ENCODE measurements around the gene DMXL1.

- TF ChIP-seq, protein P1, sequence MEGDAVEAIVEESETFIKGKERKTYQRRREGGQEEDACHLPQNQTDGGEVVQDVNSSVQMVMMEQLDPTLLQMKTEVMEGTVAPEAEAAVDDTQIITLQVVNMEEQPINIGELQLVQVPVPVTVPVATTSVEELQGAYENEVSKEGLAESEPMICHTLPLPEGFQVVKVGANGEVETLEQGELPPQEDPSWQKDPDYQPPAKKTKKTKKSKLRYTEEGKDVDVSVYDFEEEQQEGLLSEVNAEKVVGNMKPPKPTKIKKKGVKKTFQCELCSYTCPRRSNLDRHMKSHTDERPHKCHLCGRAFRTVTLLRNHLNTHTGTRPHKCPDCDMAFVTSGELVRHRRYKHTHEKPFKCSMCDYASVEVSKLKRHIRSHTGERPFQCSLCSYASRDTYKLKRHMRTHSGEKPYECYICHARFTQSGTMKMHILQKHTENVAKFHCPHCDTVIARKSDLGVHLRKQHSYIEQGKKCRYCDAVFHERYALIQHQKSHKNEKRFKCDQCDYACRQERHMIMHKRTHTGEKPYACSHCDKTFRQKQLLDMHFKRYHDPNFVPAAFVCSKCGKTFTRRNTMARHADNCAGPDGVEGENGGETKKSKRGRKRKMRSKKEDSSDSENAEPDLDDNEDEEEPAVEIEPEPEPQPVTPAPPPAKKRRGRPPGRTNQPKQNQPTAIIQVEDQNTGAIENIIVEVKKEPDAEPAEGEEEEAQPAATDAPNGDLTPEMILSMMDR (IDR thresholded peaks at IDR 0.05), result no peak
- no peak for TF ChIP-seq POLR2A (IDR thresholded peaks at IDR 0.05)
Measured at GRCh38 chr5:119088438-119088837, 17.6 kb downstream of the DMXL1 start.
